ENCODE results near the gene NEGR1. TPM values are rescaled to one million over a fixed set of nuclear protein-coding genes. Genes with fewer than 3 reads are reported as not detected.

NEGR1 gene
- total RNA-seq, 1 donor from 2014 or later, result 7.6 TPM

GRCh38 chr1:72010094-72010431 lies 272.3 kb downstream of the NEGR1 start:
- peak overlapping the region; percentile 33 for H3K27ac Mint-ChIP-seq (ENCODE audit: unreplicated experiment)
- peaks cover 40% of the 10 kb centered on the region for H3K4me1 Mint-ChIP-seq (ENCODE audit: unreplicated experiment)
- no peaks in the 10 kb centered on the region for H3K36me3 Mint-ChIP-seq (ENCODE audit: unreplicated experiment)
- H3K4me3 Mint-ChIP-seq (ENCODE audit: unreplicated experiment), result no peak overlapping the region
- no peak for DNase-seq (ENCODE audit: extremely low spot score, unreplicated experiment)
- no peaks in the 10 kb centered on the region for H3K9me3 Mint-ChIP-seq (ENCODE audit: unreplicated experiment)
- H3K27me3 Mint-ChIP-seq (ENCODE audit: unreplicated experiment), result no peaks in the 10 kb centered on the region
- no peak for TF ChIP-seq CTCF (IDR thresholded peaks at IDR 0.05)

- Mint-ChIP-seq H3K27me3 (ENCODE audit: unreplicated experiment) (no peaks in the 10 kb centered on the region), H3K36me3 (ENCODE audit: unreplicated experiment) (no peaks in the 10 kb centered on the region), H3K9me3 (ENCODE audit: unreplicated experiment) (no peaks in the 10 kb centered on the region), H3K4me1 (ENCODE audit: unreplicated experiment) (peaks cover 40% of the 10 kb centered on the region), H3K27ac (ENCODE audit: unreplicated experiment) (peak overlapping the region; percentile 33), H3K4me3 (ENCODE audit: unreplicated experiment) (no peak overlapping the region)
- DNase-seq (ENCODE audit: extremely low spot score, unreplicated experiment), result no peak
- TF ChIP-seq CTCF (IDR thresholded peaks at IDR 0.05), result no peak
Measured at GRCh38 chr1:72009173-72010093, 272.9 kb downstream of the NEGR1 start.

- Mint-ChIP-seq H3K9me3 (ENCODE audit: unreplicated experiment) (no peaks in the 10 kb centered on the region), H3K27ac (ENCODE audit: unreplicated experiment) (peak overlapping the region; percentile 19), H3K27me3 (ENCODE audit: unreplicated experiment) (no peaks in the 10 kb centered on the region), H3K4me3 (ENCODE audit: unreplicated experiment) (no peak overlapping the region), H3K36me3 (ENCODE audit: unreplicated experiment) (no peaks in the 10 kb centered on the region), H3K4me1 (ENCODE audit: unreplicated experiment) (peaks cover 37% of the 10 kb centered on the region)
- TF ChIP-seq CTCF (IDR thresholded peaks at IDR 0.05), result no peak
- no peak for DNase-seq (ENCODE audit: extremely low spot score, unreplicated experiment)
Measured at GRCh38 chr1:72007312-72007711, 275.0 kb downstream of the NEGR1 start.

GRCh38 chr1:72006092-72006491 lies 276.2 kb downstream of the NEGR1 start:
- Mint-ChIP-seq H3K27ac (ENCODE audit: unreplicated experiment) (no peak overlapping the region), H3K4me3 (ENCODE audit: unreplicated experiment) (no peak overlapping the region)

More at GRCh38 chr1:72006092-72006491, 276.2 kb downstream of the NEGR1 start:
- DNase-seq (ENCODE audit: extremely low spot score, unreplicated experiment), result no peak
- no peak for TF ChIP-seq CTCF (IDR thresholded peaks at IDR 0.05)
- H3K9me3 Mint-ChIP-seq (ENCODE audit: unreplicated experiment), result no peaks in the 10 kb centered on the region
- H3K27me3 Mint-ChIP-seq (ENCODE audit: unreplicated experiment), result no peaks in the 10 kb centered on the region
- H3K36me3 Mint-ChIP-seq (ENCODE audit: unreplicated experiment), result no peaks in the 10 kb centered on the region
- peaks cover 37% of the 10 kb centered on the region for H3K4me1 Mint-ChIP-seq (ENCODE audit: unreplicated experiment)
